Thyroid gland (tissue), 4 donors: ENCODE data around the gene PFDN6.

Source experiments
- POLR2A ChIP-seq, 2 donors: fragments of 450-650 bp; IDR thresholded peaks; one replicate each; pipeline ENCODE4 v1.6.1; 2017; ENCODE audit warnings: antibody characterized with exemption in 2 of 2, mild to moderate bottlenecking in 2 of 2, moderate library complexity in 1 of 2
- TF ChIP-seq, protein P1 (sequence below), 6 experiments: fragments of 200-600 bp in 3 of 6; fragments of 450-650 bp in 3 of 6; sonication (generic) in 3 of 6; IDR thresholded peaks; one replicate each; pipeline ENCODE4 v1.5.1; 2016 to 2019; ENCODE audit warnings: antibody characterized with exemption in 6 of 6, mild to moderate bottlenecking in 2 of 6, inconsistent platforms in 1 of 6, moderate library complexity in 1 of 6

- TF ChIP-seq, protein P1, sequence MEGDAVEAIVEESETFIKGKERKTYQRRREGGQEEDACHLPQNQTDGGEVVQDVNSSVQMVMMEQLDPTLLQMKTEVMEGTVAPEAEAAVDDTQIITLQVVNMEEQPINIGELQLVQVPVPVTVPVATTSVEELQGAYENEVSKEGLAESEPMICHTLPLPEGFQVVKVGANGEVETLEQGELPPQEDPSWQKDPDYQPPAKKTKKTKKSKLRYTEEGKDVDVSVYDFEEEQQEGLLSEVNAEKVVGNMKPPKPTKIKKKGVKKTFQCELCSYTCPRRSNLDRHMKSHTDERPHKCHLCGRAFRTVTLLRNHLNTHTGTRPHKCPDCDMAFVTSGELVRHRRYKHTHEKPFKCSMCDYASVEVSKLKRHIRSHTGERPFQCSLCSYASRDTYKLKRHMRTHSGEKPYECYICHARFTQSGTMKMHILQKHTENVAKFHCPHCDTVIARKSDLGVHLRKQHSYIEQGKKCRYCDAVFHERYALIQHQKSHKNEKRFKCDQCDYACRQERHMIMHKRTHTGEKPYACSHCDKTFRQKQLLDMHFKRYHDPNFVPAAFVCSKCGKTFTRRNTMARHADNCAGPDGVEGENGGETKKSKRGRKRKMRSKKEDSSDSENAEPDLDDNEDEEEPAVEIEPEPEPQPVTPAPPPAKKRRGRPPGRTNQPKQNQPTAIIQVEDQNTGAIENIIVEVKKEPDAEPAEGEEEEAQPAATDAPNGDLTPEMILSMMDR (IDR thresholded peaks at IDR 0.05) = no peak
- no peak for TF ChIP-seq POLR2A (IDR thresholded peaks at IDR 0.05)
Observed at GRCh38 chr6:33335916-33336315, 46.5 kb downstream of the PFDN6 start.
